GM19025 (cell line): ENCODE data around the gene CAMK1D.
"Not testable (repeated sequence)": the region's sequence is repeated elsewhere in the genome, so short reads cannot be mapped to it uniquely, and the experiment has no call there.

Source experiments
- ATAC-seq: cut with Tn5 transposase; IDR thresholded peaks from one replicate; pipeline ENCODE4 v1.9.1; 2021; ENCODE audit warnings: mild to moderate bottlenecking, low read depth, moderate library complexity; ENCODE audit not compliant: unreplicated experiment

Gene CAMK1D

DNA sequence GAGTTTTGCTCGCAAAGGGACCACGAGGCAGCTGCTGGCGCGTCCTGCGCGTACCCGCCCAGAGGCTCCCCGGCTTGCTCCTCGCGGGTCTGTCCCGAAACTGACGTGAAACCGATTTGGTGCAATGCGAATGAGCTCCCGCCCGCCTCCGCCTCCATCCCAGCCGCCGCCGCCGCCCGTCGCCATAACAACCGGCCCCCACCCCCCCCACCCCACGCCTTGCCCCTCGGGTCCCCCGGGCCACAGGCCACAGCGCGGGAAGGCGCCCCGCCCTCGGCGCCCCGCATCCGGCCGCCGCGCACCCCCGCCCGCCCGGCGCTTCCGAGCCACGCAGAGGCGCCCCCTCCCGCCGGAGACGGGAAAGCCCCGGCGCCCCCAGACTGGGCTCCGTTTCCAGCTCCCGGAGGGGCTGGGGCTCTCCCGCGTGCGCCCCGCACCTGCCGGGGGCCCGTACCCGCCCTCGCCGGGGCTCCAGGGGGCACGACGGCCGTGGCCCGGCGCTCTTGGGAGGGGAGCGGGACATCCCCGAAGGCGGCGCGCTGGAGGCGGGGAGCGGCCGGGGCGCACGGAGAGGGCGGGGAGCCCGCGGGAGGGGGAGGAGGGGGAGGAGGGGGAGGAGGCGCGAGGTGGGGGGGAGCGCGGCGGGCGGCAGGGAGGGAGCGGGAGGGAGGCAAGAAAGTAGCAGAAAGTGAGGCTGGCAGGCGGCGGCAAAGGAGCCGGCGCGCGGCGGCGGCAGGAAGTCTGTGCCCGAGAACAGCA is at the start of gene CAMK1D:
Gene CAMK1D, plus strand, starts transcription at position 678 of the 759 bp plus-strand sequence.
- peak; percentile 44 for ATAC-seq

DNA sequence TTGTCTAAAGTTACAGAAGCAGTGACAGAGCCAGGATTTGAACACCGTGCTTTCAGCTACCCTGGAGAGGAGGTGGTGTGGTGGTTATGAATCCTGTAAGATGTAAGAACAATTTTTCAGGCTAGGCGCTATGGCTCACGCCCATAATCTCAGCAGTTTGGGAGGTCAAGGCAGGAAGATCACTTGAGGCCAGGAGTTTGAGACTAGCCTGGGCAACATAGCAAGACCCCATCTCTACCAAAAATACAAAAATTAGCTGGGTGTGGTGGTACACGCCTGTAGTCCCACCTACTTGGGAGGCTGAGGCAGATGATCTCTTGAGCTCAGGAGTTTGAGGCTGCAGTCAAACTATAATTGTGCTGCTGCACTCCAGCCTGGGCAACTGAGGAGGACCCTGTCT is 48.3 kb upstream of the CAMK1D start:
- not testable (repeated sequence) for ATAC-seq

DNA sequence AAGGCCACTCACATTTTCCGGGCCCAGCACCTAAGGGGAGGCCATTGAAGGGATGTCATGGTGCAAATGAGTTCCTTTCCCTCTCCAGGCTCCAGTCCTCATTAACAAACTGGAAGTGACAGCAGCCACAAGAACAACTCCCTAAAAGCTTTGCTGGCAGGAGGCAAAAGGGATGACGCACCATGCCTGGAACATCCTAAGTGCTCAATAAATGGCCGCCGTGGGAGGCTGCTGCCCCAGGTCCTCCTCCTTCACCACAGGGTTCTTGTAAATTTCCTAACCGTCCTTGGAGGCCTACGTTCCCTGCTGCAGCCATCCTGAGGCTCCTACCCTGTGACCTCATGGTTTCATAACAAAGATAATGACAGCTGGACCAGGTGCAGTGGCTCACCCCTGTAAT is 41.3 kb upstream of the CAMK1D start:
- no peak for ATAC-seq

GRCh38 chr10:12308736-12309375 is 40.5 kb upstream of the CAMK1D start:
- ATAC-seq, result no peak

- ATAC-seq, result not testable (repeated sequence)
These were observed 39.6 kb upstream of the CAMK1D start for GRCh38 chr10:12309783-12310182.

DNA sequence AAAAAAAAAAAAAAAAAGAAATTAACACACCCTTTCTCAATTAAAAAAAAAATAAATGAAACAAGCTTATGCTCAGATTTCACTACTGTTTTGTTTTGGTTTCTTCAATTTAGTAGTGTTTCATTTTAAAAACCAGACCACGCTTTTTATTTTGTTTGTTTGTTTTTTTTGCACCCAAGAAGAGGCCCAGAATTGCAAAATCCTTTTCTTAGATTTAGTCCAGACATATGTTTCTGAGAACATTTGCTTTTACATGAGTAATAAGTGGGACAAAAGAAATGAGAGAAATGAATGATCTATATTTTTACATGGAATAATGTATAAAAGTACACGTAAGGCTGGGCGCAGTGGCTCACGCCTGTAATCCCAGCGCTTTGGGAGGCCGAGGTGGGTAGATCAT is 34.5 kb upstream of the CAMK1D start:
- no peak for ATAC-seq

DNA sequence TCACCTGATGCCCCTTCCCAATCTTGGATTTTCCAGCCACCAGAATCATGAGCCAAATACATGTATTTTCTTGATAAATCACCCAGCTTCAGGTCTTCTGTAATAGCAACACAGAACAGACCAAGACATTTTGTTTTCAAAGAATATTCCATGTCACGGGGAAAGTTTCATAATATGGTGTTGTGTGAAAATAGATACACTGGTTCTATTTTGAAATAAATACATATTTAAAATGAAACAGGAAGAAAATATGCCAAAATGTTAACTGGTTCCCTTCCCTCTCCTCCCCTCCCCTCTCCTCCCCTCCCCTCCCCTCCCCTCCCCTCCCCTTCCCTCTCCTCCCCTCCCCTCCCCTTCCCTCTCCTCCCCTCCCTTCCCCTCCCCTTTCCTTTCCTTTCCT is 30.3 kb upstream of the CAMK1D start:
- no peak for ATAC-seq

DNA sequence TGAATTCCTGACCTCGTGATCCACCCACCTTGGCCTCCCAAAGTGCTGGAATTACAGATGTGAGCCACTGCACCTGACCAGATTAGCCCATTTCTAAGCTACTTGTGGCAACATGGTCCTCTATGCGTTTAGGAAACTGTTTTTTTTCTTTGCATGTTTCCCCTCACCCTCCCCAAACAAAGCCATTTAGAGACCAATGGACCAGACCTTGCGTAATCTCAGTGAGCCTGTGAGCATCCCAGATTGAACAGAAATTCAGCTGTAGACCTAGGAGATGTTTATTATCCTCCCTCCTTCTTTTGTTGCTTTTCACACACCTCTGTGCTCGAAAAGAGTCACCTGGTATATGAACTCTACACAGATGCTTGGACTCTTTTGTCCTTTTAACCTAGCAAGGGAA is 28.5 kb upstream of the CAMK1D start:
- no peak for ATAC-seq

DNA sequence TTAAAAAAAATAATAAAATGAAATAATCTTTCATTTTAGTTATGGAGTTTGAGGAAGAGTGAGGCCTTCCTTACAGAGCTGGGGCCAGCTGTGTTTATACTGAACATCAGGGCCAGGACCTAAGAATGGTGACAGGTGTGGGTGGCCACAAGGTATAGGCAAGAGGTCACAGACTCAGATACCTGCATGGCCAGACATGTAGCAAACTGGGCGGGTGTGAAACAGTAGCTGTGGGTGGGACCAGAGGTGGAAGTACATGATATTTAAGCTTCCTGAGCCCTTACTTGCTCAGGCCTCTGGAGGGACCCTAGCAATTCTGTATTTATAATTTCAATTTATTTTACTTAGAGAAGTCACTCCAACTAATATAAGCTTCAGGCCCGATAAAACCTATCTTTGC is 27.7 kb upstream of the CAMK1D start:
- ATAC-seq, result no peak

DNA sequence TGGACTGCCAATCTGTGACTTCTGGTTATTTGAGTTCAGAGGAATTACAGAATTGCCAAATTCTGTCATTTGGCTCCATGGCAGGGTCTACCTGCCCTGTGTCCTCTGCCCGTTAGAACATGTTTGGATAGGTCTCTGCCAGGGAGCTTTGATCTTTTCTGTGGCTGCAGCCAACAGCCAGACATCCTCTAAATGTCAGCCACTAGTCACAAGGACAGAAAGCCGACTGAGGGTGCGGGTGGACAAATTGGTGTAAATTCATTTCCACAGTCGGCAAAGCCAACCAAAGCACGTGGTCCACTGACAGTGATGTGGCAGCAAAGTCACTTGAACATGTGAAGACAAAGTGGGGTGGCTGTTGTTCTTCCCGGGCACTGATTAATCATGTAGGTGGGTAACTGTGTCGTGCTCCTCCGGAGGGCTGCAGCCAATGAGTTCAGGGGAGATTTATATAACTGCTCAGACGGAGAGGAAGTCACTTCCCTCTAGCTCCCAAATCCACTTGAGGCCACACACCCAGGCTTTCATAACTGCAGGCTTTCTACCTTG is 26.7 kb upstream of the CAMK1D start:
- no peak for ATAC-seq

- no peak for ATAC-seq
These were observed 24.8 kb upstream of the CAMK1D start for GRCh38 chr10:12324530-12324929.

- ATAC-seq, result no peak
These were observed 22.3 kb upstream of the CAMK1D start for GRCh38 chr10:12327074-12327473.

GRCh38 chr10:12327476-12327875 is 21.9 kb upstream of the CAMK1D start:
- ATAC-seq, result no peak

GRCh38 chr10:12328312-12328711 is 21.0 kb upstream of the CAMK1D start:
- ATAC-seq, result not testable (repeated sequence)

- ATAC-seq, result no peak
These were observed 16.6 kb upstream of the CAMK1D start for GRCh38 chr10:12332572-12333379.

GRCh38 chr10:12333380-12334185 is 15.8 kb upstream of the CAMK1D start:
- ATAC-seq, result peak; percentile 77

GRCh38 chr10:12334186-12334530 is 15.2 kb upstream of the CAMK1D start:
- ATAC-seq, result no peak

DNA sequence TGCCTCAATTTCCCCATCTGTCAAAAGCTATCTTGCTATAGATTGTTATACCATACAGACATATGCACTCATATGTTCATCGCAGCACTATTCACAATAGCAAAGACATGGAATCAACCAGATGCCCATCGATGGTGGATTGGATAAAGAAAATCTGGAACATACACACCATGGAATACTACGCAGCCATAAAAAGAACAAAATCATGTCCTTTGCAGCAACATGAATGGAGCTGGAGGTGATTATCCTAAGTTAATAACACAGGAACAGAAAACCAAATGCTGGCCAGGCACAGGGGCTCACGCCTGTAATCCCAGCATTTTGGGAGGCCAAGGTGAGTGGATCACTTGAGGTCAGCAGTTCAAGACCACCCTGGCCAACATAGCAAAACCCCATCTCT is 14.2 kb upstream of the CAMK1D start:
- not testable (repeated sequence) for ATAC-seq

- ATAC-seq, result no peak
These were observed 11.6 kb upstream of the CAMK1D start for GRCh38 chr10:12337453-12338372.
